K562 (cell line): ENCODE measurements around the gene FAM20C. TPM values are rescaled to one million over a fixed set of nuclear protein-coding genes. Genes with fewer than 3 reads are reported as not detected.

ENCODE experiments used
- ATAC-seq: fragments of 200-7000 bp; cut with Tn5 transposase; 3 replicates; pipeline ENCODE4 v1.9.1; 2020; ENCODE audit warnings: moderate library complexity
- BruUV-seq: library from RNA; stranded (reverse); fragments of 400-500 nt; replicated peaks from 2 replicates; lab custom pipeline; 2021; lab: Mats Ljungman, UMichigan
- CTCF ChIA-PET: fragments of 300-600 bp; formaldehyde crosslinking; extraction: SDS; loops from one replicate; lab custom pipeline; 2021; ENCODE audit warnings: low intra/inter-chr PET ratio; lab: Yijun Ruan, JAX
- POLR2A ChIA-PET: fragments of 300-600, 350-650 bp; sonication (Branson Sonifier 250); formaldehyde crosslinking; extraction: SDS; loops from one replicate; lab custom pipeline; 2021; ENCODE audit warnings: antibody characterized with exemption, inconsistent platforms; lab: Yijun Ruan, JAX
- DNase-seq, 4 experiments: peaks; one replicate each; pipeline versions ENCODE4 v3.0.0 to v3.0.0-alpha.2; 2011 to 2018; ENCODE audit warnings: low spot score in 3 of 4, mixed read lengths in 3 of 4; ENCODE audit errors: extremely low read depth in 1 of 4
- FAIRE-seq: peaks from 2 replicates; lab custom pipeline; 2011; peaks lifted over from hg19 to GRCh38; lab: Jason Lieb, UNC
- H2AFZ ChIP-seq: 2 replicates; pipeline ENCODE4 v1.6.0; 2011; ENCODE audit warnings: low read depth, low read length, control low read depth, inconsistent platforms
- H3K27ac ChIP-seq: fragments of 200-600 bp; 3 replicates; pipeline ENCODE4 v1.8.0; 2011; ENCODE audit warnings: low read depth, mild to moderate bottlenecking, control low read depth, inconsistent platforms, low read length, moderate library complexity, mixed read lengths; ENCODE audit errors: extremely low read depth
- H3K27me3 ChIP-seq, 2 experiments: fragments of 300-600 bp in 1 of 2; 2 replicates in 1 of 2; 3 replicates in 1 of 2; pipeline versions ENCODE4 v1.6.0 to v1.8.0; 2011; ENCODE audit warnings: inconsistent platforms in 2 of 2, low read length in 2 of 2, mild to moderate bottlenecking in 1 of 2, mixed read lengths in 1 of 2, moderate library complexity in 1 of 2; ENCODE audit not compliant: control insufficient read depth in 2 of 2, insufficient read depth in 2 of 2
- H3K36me3 ChIP-seq: fragments of 300-600 bp; 3 replicates; pipeline ENCODE4 v1.8.0; 2011; ENCODE audit warnings: mild to moderate bottlenecking, low read length, inconsistent platforms; ENCODE audit not compliant: control insufficient read depth, insufficient read depth
- H3K4me1 ChIP-seq, 2 experiments: fragments of 200-600 bp in 1 of 2; replicated peaks in 1 of 2; 2 replicates in 1 of 2; 3 replicates in 1 of 2; pipeline versions ENCODE4 v1.5.1 to v1.8.0; 2011; ENCODE audit warnings: inconsistent platforms in 2 of 2, low read length in 2 of 2, mild to moderate bottlenecking in 1 of 2, mixed read lengths in 1 of 2, moderate library complexity in 1 of 2; ENCODE audit not compliant: control insufficient read depth in 2 of 2, insufficient read depth in 2 of 2
- H3K4me2 ChIP-seq: 2 replicates; pipeline ENCODE4 v1.6.1; 2011; ENCODE audit warnings: low read length, control low read depth, inconsistent platforms, mixed read lengths; ENCODE audit not compliant: insufficient read depth
- H3K4me3 ChIP-seq: fragments of 200-600 bp; sonication (generic), shearing (Covaris generic); 2 replicates; pipeline ENCODE4 v1.5.1; 2016; ENCODE audit warnings: control low read depth, inconsistent platforms
- H3K79me2 ChIP-seq: fragments of 200-600 bp; 3 replicates; pipeline ENCODE4 v1.8.0; 2011; ENCODE audit warnings: low read length, inconsistent platforms; ENCODE audit not compliant: control insufficient read depth, insufficient read depth
- H3K9ac ChIP-seq, 2 experiments: 2 replicates each; pipeline versions ENCODE4 v1.6.0 to v1.6.1; 2011; ENCODE audit warnings: low read depth in 2 of 2, low read length in 2 of 2, control low read depth in 1 of 2, inconsistent platforms in 1 of 2, mild to moderate bottlenecking in 1 of 2, mixed read lengths in 1 of 2; ENCODE audit not compliant: insufficient read depth in 1 of 2
- H3K9me1 ChIP-seq: one replicate; pipeline ENCODE4 v1.6.0; 2011; ENCODE audit warnings: inconsistent platforms, mild to moderate bottlenecking, low read length, moderate library complexity; ENCODE audit not compliant: control insufficient read depth, insufficient read depth
- H3K9me3 ChIP-seq: replicated peaks from 2 replicates; pipeline ENCODE4 v1.5.1; 2011; ENCODE audit warnings: low read depth, low read length, inconsistent platforms; ENCODE audit not compliant: control insufficient read depth, insufficient read depth
- H4K20me1 ChIP-seq: replicated peaks from 2 replicates; pipeline ENCODE4 v1.6.1; 2011; ENCODE audit warnings: low read length, inconsistent platforms, mixed read lengths; ENCODE audit not compliant: control insufficient read depth, insufficient read depth
- RBBP5 ChIP-seq: fragments of 200-600 bp; sonication (generic); IDR thresholded peaks from 2 replicates; pipeline ENCODE4 v1.6.1; 2012; ENCODE audit warnings: borderline replicate concordance, mild to moderate bottlenecking, low read length, control low read depth, inconsistent platforms; ENCODE audit not compliant: insufficient read depth, poor library complexity, severe bottlenecking
- RBM14 ChIP-seq: fragments of 200-400 bp; formaldehyde crosslinking; IDR thresholded peaks from 2 replicates; pipeline ENCODE4 v1.6.1; 2018; ENCODE audit warnings: low read depth, mild to moderate bottlenecking, low read length, moderate library complexity, borderline replicate concordance; ENCODE audit not compliant: insufficient read depth
- SREBF1 ChIP-seq: fragments of 150-350 bp; IDR thresholded peaks from 2 replicates; pipeline ENCODE4 v1.6.1; 2014; ENCODE audit warnings: antibody characterized with exemption, low read depth, low read length, borderline replicate concordance
- TCF7 ChIP-seq: sonication (generic); IDR thresholded peaks from 2 replicates; pipeline ENCODE4 v1.6.1; 2016; ENCODE audit warnings: antibody characterized with exemption, borderline replicate concordance
- TSC22D4 ChIP-seq: fragments of 450-650 bp; IDR thresholded peaks from 2 replicates; pipeline ENCODE4 v1.6.1; 2016; ENCODE audit warnings: missing genetic modification characterization, missing biosample characterization, control low read depth
- WGBS: fragments of 100-300 bp; shearing (Covaris generic); methylation state at CpG from one replicate; pipeline ENCODE4 v1.1.6; 2016; ENCODE audit warnings: low coverage, mixed read lengths; ENCODE audit not compliant: insufficient coverage; ENCODE audit errors: missing lambda C conversion rate; 5-methylcytosine and 5-hydroxymethylcytosine counted together
- in situ Hi-C: fragments of 300-500 bp; cut with MboI; formaldehyde crosslinking; loops from 4 replicates; pipeline ENCODE4 v1.15.0; 2018; ENCODE audit warnings: inconsistent platforms, mixed read lengths
- intact Hi-C: fragments of 100-400 bp; cut with micrococcal nuclease; formaldehyde crosslinking; loops from 2 replicates; pipeline ENCODE4 v1.14.2; 2022
- polyA plus RNA-seq, 8 experiments: library from polyadenylated mRNA; depleted of rRNA in 4 of 8; stranded (reverse) in 5 of 8; unstranded in 3 of 8; fragments of >200 nt; fragmentation: Nextera tagmentation in 2 of 8; fragmentation: Illumina TruSeq in 1 of 8; extraction: Ambion mirVana in 2 of 8; extraction: Trizol in 1 of 8; gene quantifications; 2 replicates each; pipeline versions ENCODE4 v1.2.1 to v1.2.3, GENCODE V29; 2011 to 2014; ENCODE audit warnings: inconsistent platforms in 1 of 8, missing spikeins in 1 of 8
- total RNA-seq, 7 experiments: library from RNA; depleted of rRNA in 6 of 7; stranded (reverse); fragments of >200 nt in 6 of 7; fragmentation: Illumina TruSeq in 2 of 7; extraction: Trizol in 2 of 7; gene quantifications; 2 replicates each; pipeline versions ENCODE4 v1.2.1 to v1.2.3, GENCODE V29; 2011 to 2021; ENCODE audit warnings: low replicate concordance in 1 of 7

FAM20C gene
- total and polyA plus RNA-seq, 9 of the 15 experiments (the other 6 are each of a cell fraction or from before 2014, with no cell fraction given) = 0.09 TPM; not detected in 8

DNA sequence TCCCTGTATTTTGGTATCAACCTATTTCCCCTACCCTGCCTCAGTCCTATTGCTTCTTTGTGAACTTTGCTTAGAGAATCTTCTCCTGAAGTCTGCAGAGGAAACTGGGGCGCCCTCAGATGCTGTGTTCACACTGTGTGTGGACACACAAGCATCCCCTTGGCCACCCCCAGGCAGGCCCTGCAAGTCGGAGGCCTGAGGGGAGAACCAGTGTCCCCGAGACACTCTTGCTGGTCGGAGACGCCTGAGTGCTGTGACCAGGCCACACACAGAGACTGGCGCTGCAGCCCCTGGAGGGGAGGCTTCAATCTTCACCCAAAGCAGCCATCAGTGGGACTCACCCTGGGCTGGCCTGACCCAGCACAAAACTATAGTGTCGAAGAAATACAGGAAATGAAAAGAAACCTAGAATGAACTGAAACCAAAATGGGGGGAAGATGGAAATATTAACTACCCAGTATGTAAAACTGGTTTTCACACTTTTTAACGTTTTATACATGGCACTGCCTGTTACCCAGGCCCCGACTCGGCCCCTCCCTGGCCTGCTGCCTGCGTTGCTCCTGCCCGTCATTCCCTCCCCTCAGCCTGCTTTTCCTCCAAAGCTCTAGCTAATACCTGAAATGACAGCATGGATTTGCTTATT is 48.4 kb upstream of the FAM20C start:
- no peaks in the 10 kb centered on the region; the same call in 1 of the 2 replicates for H4K20me1 ChIP-seq
- H3K27me3 ChIP-seq = peaks cover 46 to 56% of the 10 kb centered on the region in 2 experiments
- no peak for DNase-seq
- no peak overlapping the region for H3K4me3 ChIP-seq
- no peak overlapping the region for H3K9ac ChIP-seq
- ChIA-PET POLR2A (no interaction called here), CTCF (no interaction called here)
- FAIRE-seq = no peak
- H3K27ac ChIP-seq = no peak overlapping the region
- H3K4me2 ChIP-seq = no peak overlapping the region
- 0 out of 3 replicates have a peak, but pooled peaks have one; percentile 18 for ATAC-seq
- H3K9me1 ChIP-seq = no peaks in the 10 kb centered on the region
- peaks cover 3% of the 10 kb centered on the region; the same call in 1 of the 2 replicates for H3K9me3 ChIP-seq
- H2AFZ ChIP-seq = no peak overlapping the region
- TF ChIP-seq RBBP5 = no peak
- no peak for TF ChIP-seq TCF7
- TF ChIP-seq TSC22D4 (tag) = no peak
- no peak for TF ChIP-seq RBM14
- no peak for TF ChIP-seq SREBF1
- H3K79me2 ChIP-seq = no peaks in the 10 kb centered on the region
- BruUV-seq = no TSS peak
- H3K4me1 ChIP-seq = peaks cover 0 to 8% of the 10 kb centered on the region in 2 experiments; a peak in 2 of 5 replicates
- intact Hi-C loops (no loop called here), in situ Hi-C loops (no loop called here)
- 18% methylated on average over 12 of the region's 12 CpGs for WGBS
- H3K36me3 ChIP-seq = no peaks in the 10 kb centered on the region
